Activated B cell treated with CpG ODN at 0.5 μM for 24 hours (primary cell): ENCODE measurements around the gene AKAP13. TPM values are rescaled to one million over a fixed set of nuclear protein-coding genes. Genes with fewer than 3 reads are reported as not detected.

Source experiments
- ATAC-seq: fragments of 200-7000 bp; cut with Tn5 transposase; one replicate; pipeline ENCODE4 v1.10.0; 2021; ENCODE audit warnings: low read depth, mild to moderate bottlenecking, moderate library complexity
- CTCF ChIA-PET: fragments of 350-600 bp; sonication (Branson Sonifier 250); formaldehyde crosslinking; loops from one replicate; lab custom pipeline; 2021; ENCODE audit warnings: antibody characterized with exemption; lab: Charles Lee
- POLR2A ChIA-PET: fragments of 350-600 bp; sonication (Branson Sonifier 250); formaldehyde crosslinking; loops from one replicate; lab custom pipeline; 2021; ENCODE audit warnings: antibody characterized with exemption; lab: Charles Lee
- DNase-seq: peaks from one replicate; pipeline ENCODE4 v3.0.0; 2022
- H3K27ac Mint-ChIP-seq: one replicate; pipeline ENCODE4 v1.8.0; 2020; ENCODE audit warnings: mixed read lengths
- H3K27me3 Mint-ChIP-seq: one replicate; pipeline ENCODE4 v1.8.0; 2021; ENCODE audit warnings: mixed read lengths
- H3K36me3 Mint-ChIP-seq: one replicate; pipeline ENCODE4 v1.8.0; 2021; ENCODE audit warnings: low read depth, mixed read lengths
- H3K4me1 Mint-ChIP-seq: one replicate; pipeline ENCODE4 v1.8.0; 2021; ENCODE audit warnings: mixed read lengths
- H3K4me3 Mint-ChIP-seq: one replicate; pipeline ENCODE4 v1.8.0; 2020; ENCODE audit warnings: mild to moderate bottlenecking, mixed read lengths
- H3K9me3 Mint-ChIP-seq: one replicate; pipeline ENCODE4 v1.8.0; 2020; ENCODE audit warnings: mixed read lengths
- intact Hi-C: fragments of 100-400 bp; cut with micrococcal nuclease; formaldehyde crosslinking; loops from one replicate; pipeline ENCODE4 v1.15.1; 2024
- total RNA-seq: library from RNA; stranded (reverse); gene quantifications from 2 replicates; pipeline ENCODE4 v1.2.3, GENCODE V29; 2022
- TF ChIP-seq, protein P1 (sequence below): fragments of 200-600 bp; IDR thresholded peaks from one replicate; pipeline ENCODE4 v1.8.0; 2022; ENCODE audit warnings: antibody characterized with exemption, mild to moderate bottlenecking

AKAP13 gene
- total RNA-seq, 1 donor from 2014 or later: 290 TPM

DNA sequence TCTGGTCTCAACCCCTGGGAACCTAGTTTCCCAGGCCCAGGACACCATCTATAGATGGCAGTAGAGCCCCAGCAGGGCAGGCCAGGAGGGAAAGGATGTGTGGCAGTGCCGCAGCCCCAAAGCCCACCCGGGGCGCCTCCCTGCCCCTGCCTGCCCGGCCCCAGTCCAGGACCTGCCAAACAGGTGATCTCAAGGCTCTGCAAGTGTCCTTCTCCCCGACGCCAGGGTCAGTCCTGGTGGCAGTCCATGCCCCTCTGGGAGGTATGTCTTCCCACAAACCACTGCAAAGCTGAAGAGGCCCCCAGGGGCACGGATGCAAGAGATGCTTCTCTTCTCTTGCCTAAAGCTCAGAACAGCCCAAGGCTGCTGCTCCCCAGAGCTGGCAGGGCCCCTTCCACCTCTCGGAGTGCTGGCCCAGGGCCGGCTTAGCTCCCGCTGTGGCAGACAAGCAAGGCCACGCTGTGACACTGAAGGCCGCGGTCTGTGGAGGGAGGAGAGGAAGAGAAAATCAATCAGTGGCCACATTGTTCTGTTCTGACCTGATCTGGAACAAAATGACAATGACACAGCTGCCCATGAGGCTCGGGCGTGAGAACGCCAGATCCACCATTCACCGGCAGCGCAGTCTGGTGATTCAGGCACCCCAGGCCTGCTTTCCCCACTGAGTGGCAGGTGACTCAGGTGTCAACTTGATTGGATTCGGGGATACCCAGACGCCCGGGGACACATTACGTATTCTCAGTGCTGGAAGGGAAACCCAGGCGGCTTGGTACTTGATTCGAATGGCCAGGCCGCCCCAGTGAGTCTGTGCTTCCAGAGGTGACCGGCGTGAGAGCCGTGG, 380.3 kb downstream of the AKAP13 start:
- Mint-ChIP-seq H3K4me3 (no peak overlapping the region), H3K27me3 (no peaks in the 10 kb centered on the region), H3K27ac (no peak overlapping the region), H3K9me3 (no peaks in the 10 kb centered on the region), H3K36me3 (peaks cover 2% of the 10 kb centered on the region), H3K4me1 (no peaks in the 10 kb centered on the region)
- no peak for DNase-seq
- ChIA-PET POLR2A (no interaction called here), CTCF (no interaction called here)
- intact Hi-C loops: no loop called here
- TF ChIP-seq, protein P1, sequence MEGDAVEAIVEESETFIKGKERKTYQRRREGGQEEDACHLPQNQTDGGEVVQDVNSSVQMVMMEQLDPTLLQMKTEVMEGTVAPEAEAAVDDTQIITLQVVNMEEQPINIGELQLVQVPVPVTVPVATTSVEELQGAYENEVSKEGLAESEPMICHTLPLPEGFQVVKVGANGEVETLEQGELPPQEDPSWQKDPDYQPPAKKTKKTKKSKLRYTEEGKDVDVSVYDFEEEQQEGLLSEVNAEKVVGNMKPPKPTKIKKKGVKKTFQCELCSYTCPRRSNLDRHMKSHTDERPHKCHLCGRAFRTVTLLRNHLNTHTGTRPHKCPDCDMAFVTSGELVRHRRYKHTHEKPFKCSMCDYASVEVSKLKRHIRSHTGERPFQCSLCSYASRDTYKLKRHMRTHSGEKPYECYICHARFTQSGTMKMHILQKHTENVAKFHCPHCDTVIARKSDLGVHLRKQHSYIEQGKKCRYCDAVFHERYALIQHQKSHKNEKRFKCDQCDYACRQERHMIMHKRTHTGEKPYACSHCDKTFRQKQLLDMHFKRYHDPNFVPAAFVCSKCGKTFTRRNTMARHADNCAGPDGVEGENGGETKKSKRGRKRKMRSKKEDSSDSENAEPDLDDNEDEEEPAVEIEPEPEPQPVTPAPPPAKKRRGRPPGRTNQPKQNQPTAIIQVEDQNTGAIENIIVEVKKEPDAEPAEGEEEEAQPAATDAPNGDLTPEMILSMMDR: no peak
- no peak for ATAC-seq

DNA sequence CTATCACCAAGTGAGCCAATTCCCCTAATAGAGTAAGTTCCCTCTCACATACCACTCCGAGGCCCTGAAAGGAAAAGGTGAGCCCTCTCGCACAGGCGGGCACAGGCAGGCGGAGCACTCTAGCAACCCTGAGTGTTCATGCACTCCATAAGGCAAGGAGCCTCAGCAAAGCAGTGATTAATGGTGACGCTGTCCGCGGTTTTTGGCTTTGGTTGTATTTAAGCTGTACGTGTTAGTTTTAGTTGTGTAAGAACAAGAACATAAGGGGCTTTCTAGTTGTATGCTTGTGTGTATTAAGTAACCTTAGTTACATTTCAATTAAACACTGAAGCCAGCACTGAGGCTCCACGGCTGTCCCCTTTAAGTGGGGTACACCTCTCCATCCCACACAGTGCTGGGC, 381.2 kb downstream of the AKAP13 start:
- Mint-ChIP-seq H3K27ac (no peak overlapping the region), H3K4me3 (no peak overlapping the region), H3K4me1 (no peaks in the 10 kb centered on the region), H3K9me3 (no peaks in the 10 kb centered on the region), H3K27me3 (no peaks in the 10 kb centered on the region), H3K36me3 (peaks cover 2% of the 10 kb centered on the region)
- POLR2A ChIA-PET: no interaction called here
- intact Hi-C loops: no loop called here
- DNase-seq (no peak), ATAC-seq (no peak)
- CTCF ChIA-PET: no interaction called here
- TF ChIP-seq, protein P1: no peak

DNA sequence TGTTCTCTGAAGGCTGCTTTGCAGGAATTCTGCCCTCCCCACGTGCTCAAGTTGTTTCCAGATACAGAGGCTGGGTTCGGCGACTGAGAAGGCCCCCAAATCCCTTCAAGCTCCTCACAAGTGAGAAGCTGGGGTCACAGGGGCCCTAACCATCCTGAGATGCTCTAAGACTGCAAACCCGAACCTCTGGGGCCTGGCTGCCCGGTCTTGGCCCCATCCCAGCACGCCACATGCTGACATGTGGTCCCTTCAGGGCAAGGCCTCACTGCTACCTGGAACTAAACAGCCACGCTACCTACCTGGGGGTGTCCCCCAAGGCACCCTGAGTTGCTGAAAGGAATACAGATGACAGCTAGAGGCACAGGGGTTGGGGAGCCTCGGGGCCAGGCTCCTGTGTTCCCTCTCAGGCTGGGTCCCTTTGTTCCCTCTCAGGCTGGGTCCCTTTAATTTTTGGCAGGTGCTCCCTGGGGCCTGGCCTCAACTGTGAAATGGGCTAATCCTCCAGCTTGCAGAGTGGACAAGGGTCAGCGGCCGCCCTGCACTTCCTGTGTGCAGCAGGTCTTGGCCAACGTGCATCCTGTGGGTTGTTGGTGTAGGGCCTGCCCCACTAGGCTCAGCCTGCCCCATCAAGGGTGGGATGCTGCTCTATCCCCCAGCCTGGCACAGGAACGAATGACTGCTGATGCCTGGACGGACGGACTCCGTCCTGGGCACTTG, 381.8 kb downstream of the AKAP13 start:
- TF ChIP-seq, protein P1: no peak
- H3K27me3 Mint-ChIP-seq: no peaks in the 10 kb centered on the region
- no peak for ATAC-seq
- CTCF ChIA-PET: no interaction called here
- peaks cover 2% of the 10 kb centered on the region for H3K36me3 Mint-ChIP-seq
- no peak for DNase-seq
- POLR2A ChIA-PET: no interaction called here
- intact Hi-C loops: no loop called here
- H3K4me3 Mint-ChIP-seq: no peak overlapping the region
- no peak overlapping the region for H3K27ac Mint-ChIP-seq
- H3K4me1 Mint-ChIP-seq: no peaks in the 10 kb centered on the region
- H3K9me3 Mint-ChIP-seq: no peaks in the 10 kb centered on the region

DNA sequence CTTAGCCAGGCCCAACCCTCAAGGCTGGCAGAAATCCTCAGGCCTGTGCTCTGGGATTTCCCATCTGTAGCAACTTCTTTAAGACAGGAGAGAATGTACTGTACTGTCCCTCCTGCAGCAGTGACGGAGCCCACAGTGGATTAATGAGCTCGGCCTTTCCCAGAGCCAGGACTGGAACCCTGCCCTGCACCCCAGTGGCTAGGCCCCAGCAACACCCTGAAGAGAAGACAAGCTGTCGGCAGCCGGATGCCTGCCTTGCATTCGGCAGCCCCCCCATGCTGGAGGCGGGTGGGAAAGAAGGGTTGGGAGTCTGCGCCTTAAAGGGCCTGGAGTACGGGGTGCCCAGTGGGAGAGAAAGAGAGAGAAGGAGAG, 382.3 kb downstream of the AKAP13 start:
- TF ChIP-seq, protein P1: no peak
- no peaks in the 10 kb centered on the region for H3K27me3 Mint-ChIP-seq
- ChIA-PET CTCF (no interaction called here), POLR2A (no interaction called here)
- intact Hi-C loops: no loop called here
- no peaks in the 10 kb centered on the region for H3K9me3 Mint-ChIP-seq
- ATAC-seq: no peak
- no peak for DNase-seq
- no peak overlapping the region for H3K4me3 Mint-ChIP-seq
- peaks cover 2% of the 10 kb centered on the region for H3K36me3 Mint-ChIP-seq
- no peaks in the 10 kb centered on the region for H3K4me1 Mint-ChIP-seq
- no peak overlapping the region for H3K27ac Mint-ChIP-seq

DNA sequence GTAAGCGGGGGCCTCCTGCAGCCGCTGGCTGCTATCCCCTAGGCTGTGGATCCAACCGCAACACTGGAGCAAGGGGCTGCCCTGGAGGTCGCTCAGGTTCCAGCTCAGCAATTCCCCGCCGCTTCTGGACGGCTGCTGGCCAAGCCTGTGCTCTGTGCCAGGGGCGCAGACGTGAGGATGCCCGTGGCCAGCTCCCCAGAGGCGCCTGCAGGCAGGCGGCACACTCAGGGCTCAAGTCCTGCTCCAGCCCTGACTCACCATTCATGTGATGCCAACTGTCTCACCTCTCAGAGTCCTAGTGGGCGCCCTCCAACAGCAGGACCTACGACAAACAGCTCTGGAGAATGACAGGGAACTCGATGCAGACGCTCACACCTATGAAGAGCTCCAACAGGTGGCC, 382.8 kb downstream of the AKAP13 start:
- ChIA-PET POLR2A (no interaction called here), CTCF (interaction anchor here (1.0 kb wide), 1 partner anchor 77 kb away, joined by 4 read pairs; no protein-coding TSS in a partner anchor)
- no peaks in the 10 kb centered on the region for H3K4me1 Mint-ChIP-seq
- H3K4me3 Mint-ChIP-seq: no peak overlapping the region
- H3K36me3 Mint-ChIP-seq: peaks cover 2% of the 10 kb centered on the region
- H3K27ac Mint-ChIP-seq: no peak overlapping the region
- intact Hi-C loops: no loop called here
- DNase-seq (no peak), ATAC-seq (no peak)
- no peaks in the 10 kb centered on the region for H3K27me3 Mint-ChIP-seq
- TF ChIP-seq, protein P1: no peak
- no peaks in the 10 kb centered on the region for H3K9me3 Mint-ChIP-seq
